SH-SY5Y (cell line): Measurements from ENCODE around the gene LARGE1.

ENCODE experiments used
- GATA2 ChIP-seq: IDR thresholded peaks from 2 replicates; pipeline ENCODE4 v1.6.1; 2011; ENCODE audit warnings: mild to moderate bottlenecking, low read depth, low read length
- GATA3 ChIP-seq: IDR thresholded peaks from 2 replicates; pipeline ENCODE4 v1.6.1; 2011; ENCODE audit warnings: low read depth, mild to moderate bottlenecking, low read length, moderate library complexity

The LARGE1 gene

GRCh38 chr22:33247758-33248157 lies 672.5 kb downstream of the LARGE1 start:
- TF ChIP-seq GATA3: no peak
- no peak for TF ChIP-seq GATA2

GRCh38 chr22:33242078-33242477 lies 678.2 kb downstream of the LARGE1 start:
- TF ChIP-seq GATA3 (no peak), GATA2 (no peak)

GRCh38 chr22:33240888-33241475 lies 679.3 kb downstream of the LARGE1 start:
- TF ChIP-seq GATA3: no peak
- no peak for TF ChIP-seq GATA2

DNA sequence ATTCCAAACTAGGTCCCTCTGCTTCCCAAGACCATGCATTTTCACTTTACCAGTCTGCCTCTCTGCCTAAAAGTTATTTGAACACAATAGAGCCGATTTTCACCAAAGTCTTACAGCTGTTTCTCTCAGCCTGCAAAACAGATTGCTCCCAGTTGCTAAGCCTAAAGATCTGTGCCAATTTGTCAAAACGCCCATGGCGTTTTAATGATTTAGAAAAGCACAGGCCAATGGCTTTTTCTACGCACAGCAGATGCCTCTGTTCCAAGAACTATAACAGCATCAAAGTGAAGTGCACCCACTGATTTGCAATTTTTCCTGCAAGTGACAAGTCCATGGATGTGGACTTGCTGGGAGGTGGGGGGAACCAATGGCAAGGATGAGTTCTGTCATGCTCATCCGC lies 688.2 kb downstream of the LARGE1 start:
- no peak for TF ChIP-seq GATA2
- TF ChIP-seq GATA3: no peak

- TF ChIP-seq GATA3 (no peak), GATA2 (no peak)
Observed at GRCh38 chr22:33227791-33228190, 692.5 kb downstream of the LARGE1 start.

- TF ChIP-seq GATA3: no peak
- TF ChIP-seq GATA2: no peak
Observed at GRCh38 chr22:33224841-33225240, 695.4 kb downstream of the LARGE1 start.
